HG03354 (cell line): ENCODE measurements around the gene HMCN2.
"Not testable (repeated sequence)": the region's sequence is repeated elsewhere in the genome, so short reads cannot be mapped to it uniquely, and the experiment has no call there.

Source experiments
- ATAC-seq: cut with Tn5 transposase; IDR thresholded peaks from one replicate; pipeline ENCODE4 v1.9.1; 2021; ENCODE audit warnings: mild to moderate bottlenecking; ENCODE audit not compliant: unreplicated experiment, poor library complexity, severe bottlenecking

The HMCN2 gene

DNA sequence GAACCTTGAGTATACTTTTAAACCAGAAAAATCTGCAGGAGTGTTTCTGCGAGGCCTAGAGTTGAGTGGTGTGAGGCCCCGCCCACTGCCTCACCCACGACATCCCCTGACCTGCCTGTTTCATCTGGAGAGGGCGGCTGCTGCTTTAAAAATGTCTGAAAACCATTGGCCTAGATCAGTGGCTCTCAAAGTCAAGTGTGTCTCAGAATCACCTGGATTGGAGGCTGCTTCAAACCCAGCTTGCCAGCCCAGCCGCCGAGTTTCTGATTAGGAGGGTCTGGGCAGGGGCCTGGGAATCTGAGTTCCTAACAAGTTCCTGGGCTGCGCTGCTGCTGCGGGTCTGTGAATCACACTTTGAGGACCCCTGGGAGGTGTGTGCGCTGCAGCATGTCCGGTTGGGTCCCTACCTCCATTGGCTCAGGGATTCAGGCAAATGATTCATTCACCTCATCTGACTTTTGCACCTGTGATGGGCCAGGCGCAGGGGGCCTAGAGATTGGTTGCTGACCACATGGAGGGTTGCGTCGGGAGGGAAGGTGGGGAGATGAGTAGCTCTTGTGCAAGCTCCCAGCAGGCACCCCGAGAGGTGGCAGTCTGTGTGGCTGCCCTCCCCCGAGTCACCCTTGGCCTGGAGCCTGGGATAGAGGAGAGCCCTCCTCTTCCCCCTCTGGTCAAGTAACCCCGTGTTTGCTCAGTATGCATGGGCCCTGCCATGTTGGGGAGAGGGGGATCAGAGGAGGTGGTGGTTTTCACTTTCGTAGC is 27.6 kb upstream of the HMCN2 start:
- ATAC-seq = no peak

DNA sequence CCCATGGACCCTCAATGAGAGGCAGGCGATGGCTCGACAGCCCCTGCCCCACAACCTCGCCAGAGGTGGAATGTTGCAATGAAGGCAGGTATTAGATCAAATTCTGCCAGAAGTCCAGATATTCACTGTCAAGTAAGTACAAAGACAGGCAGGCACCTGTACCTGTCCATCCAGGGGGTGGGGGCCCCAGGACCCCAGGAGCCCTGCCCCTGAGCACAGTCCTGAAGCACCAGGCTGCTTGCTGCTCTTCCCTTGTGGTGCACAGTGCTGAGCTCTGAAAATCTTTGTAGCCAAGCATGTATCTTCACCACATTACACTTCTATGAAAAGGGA is 26.2 kb upstream of the HMCN2 start:
- ATAC-seq = peak; percentile 7

DNA sequence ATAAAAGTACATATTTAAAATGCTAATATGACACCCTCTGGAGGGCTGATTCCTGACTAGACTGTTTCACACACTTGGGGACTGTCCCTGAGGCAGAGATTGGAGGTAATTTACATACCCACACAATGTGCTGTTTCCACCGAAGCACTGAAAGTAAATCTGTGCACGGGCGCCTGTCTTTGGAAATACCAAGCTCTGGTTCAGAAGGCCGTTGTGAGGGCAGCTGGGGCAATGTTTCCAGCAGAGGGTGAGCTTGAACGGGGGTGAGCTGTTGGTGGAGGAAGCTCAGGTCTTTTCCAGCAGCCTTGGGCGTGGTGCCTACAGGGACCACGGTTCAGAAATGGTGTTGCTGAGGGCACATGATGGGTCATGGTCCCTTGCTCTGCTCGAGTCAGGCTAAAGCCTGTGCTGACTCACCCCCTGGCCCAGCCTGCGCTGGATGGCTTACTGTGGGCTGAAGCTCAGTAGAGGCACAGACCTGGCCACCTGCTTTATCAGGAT is 25.8 kb upstream of the HMCN2 start:
- peak; percentile 51 for ATAC-seq

DNA sequence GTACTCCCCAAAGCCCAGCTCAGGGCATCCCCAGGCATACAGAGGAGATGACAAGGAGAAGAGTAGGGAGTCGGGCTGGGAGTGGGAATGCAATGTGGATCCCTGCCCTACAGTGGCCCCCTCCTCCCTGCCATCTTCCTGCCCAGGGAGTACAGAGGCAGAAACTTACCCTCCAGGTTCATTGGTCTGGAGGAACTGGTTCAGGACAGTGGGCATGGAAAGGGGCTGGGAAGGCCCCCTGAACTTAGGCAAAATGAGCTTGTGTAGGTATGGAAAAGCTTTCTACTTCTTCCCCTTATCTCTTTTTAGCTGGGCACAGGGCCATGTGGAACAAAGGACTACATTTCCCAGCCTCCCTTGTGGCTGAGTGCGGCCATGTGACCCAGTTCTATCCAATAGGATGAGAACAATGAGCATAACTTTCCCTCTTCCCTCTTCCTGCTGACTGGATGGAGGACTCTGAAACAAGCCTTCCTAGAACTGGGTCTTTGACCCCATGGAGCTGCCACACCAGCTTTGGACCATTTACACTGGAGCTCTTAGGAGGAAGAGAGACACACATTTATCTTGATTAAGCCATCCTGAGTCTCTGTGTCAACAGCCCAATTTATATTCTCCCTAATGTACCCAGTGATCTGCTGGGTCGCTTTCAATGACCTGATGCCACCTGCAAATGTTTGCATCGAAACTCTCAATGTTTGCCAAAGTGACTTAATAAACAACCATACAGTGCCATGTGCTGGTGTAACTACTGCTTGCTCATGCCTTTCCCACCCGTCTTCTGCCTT is 25.0 kb upstream of the HMCN2 start:
- ATAC-seq = no peak

DNA sequence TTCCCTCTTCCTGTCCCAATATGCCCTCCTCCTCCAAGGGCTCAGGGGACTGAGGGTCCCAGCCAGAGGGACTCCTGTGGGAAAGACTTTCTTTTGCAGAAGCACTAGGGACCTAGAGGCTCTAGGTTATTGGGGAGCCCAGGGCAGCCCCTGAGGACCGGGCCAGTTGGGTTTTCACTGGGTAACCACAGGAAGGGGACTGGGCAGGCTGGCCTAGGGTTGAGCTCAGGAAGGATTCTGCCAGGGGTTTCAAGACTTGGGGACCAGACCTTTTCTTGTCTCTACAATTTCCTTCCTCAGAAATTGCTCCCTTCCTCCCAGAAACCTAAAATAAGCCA is 24.4 kb upstream of the HMCN2 start:
- no peak for ATAC-seq

DNA sequence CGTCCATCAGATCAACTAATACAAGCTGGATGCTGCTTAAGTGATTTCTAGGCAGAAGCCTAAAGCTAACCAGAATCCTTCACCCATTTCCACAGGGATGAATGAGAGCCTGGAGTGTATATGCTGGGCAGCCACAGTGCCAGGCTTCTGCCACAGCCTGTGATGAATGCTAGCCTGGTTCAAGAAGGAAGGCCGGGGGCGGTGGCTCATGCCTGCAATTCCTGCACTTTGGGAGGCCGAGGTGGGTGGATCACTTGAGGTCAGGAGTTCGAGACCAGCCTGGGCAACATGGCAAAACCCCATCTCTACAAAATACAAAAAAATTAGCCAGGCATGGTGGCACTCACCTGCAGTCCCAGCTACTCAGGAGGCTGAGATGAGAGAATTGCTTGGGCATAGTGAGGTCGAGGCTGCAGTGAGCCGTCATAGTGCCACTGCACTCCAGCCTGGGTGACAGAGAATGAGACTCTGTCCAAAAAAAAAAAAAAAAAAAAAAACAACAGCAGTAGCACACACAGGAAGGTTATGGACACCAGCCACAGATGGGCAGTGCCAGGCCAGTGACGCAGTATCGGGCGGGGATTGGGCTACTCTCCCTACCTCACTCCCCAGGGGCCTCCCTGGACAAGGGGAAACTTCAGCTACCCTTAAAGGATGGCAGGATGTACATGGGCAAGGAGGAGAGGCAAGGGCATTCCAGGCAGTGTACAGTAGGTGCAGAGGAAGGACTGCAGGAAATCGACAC is 23.1 kb upstream of the HMCN2 start:
- ATAC-seq = peak; percentile 8

DNA sequence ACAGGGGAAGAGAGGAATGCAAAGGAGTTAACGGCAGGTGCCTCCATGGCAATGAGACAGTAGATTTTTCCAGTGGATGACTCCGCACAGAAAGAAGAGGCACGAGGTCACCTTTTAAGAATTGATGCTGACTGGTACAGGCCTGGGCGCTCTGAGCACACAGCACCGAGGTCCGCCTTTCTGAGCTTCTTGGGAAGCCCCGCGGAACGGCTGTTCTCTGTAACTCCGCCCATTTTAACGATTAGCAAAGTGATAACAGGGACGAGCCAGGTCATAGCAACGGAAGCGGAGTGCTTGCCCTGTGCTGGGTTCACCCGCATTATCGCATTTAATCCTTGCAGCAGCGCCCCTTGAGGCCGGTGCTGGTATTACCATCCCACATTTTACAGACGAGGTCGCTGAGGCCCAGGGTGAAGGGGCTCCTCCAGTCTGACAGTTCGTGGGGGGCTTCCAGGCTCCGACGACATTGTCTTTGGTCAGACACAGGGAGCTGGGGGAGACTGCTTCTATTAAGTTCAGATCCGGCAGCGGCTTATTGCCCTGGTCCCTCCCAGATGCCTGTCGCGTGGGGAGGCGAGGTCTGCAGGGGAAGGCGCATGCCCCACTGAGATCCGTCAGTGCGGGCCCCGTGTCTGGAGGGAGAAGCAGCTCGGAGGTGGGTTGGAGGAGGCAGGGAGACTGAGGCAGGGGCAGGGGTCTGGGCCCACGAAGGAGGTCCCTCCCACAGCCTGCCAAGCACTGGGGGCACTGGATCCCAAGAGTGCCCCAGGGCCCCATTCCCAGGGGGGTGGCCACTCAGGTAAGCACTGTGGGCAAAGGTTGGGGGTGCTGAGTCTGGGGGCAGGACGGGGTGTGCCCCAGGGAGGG is 22.3 kb upstream of the HMCN2 start:
- ATAC-seq = peak; percentile 60

DNA sequence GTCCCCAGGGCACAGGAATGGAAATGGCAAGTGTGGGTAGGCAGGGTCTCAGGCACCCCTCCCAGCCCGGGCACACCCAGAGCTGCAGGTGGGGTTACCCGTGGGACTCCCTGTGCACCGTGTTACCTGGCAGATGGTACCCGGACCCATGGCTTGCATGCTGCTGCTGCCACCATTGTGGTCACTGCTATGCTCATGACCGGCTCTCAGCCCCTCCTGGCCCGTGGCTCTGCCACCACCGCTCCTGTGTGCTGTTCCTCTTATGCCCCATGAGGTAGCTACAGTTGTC is 21.7 kb upstream of the HMCN2 start:
- no peak for ATAC-seq

DNA sequence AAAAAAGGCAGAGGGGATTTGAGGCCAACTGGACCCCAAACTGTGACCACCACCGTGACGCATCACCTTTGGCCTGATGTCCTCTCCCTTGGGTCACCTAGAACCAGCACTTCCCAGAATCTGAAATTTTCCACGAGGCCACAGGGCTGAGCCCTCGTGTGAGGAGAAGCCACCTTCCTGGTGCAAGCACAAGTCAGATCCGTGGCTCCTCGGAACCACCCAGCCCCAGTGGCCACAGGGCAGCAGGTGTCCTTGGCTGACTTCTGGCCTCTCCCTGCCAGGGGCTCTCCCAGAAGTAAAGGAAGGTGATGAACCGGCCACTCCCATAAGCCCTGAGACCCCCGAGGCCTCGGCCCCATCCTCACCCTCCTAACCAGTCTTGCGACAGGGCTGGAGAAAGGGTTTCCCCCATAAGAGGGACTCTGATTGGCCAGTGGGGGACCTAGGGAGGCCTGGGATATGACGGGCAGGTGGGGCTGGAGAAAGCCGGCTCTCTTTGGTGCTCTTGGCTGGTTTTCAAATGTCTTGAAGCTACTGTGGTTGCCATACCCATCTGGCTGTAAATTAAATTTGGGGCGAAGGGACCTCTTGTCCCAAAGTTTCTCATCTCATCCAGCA is 20.9 kb upstream of the HMCN2 start:
- ATAC-seq = no peak

DNA sequence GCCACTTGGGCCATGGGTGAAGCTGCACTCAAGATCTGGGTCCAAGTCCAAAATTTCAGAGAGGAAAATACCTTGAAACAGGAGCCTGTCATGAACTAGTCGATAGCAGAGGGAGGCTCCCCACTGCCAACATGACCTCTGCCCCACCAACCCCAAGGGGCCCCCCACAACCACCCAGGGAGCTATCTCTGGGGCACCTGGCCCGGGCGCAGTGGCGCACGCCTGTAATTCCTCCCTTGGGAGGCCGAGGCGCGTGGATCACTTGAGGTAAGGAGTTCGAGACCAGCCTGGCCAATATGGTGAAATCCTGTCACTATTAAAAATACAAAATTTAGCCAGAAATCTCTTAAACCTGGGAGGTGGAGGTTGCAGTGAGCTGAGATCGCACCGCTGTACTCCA is 20.1 kb upstream of the HMCN2 start:
- no peak for ATAC-seq

DNA sequence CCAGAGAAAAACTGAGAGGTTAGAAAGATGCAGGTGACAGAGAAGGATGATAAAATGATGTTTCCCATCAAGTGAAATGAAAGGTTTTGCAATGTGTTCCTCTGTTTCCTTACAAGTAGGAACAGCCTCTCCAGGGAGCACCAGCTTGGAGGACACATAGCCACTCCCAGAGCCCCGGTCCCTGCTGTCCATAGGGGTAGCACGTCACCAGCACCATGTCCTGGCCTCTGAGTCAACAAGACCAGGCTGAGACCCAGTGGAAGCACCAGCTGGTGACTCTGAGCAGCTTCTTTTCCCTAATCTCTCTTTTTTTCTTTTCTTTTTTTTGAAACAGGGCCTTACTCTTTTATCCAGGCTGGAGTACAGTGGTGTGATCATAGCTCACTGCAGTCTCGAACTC is 19.4 kb upstream of the HMCN2 start:
- ATAC-seq = no peak

DNA sequence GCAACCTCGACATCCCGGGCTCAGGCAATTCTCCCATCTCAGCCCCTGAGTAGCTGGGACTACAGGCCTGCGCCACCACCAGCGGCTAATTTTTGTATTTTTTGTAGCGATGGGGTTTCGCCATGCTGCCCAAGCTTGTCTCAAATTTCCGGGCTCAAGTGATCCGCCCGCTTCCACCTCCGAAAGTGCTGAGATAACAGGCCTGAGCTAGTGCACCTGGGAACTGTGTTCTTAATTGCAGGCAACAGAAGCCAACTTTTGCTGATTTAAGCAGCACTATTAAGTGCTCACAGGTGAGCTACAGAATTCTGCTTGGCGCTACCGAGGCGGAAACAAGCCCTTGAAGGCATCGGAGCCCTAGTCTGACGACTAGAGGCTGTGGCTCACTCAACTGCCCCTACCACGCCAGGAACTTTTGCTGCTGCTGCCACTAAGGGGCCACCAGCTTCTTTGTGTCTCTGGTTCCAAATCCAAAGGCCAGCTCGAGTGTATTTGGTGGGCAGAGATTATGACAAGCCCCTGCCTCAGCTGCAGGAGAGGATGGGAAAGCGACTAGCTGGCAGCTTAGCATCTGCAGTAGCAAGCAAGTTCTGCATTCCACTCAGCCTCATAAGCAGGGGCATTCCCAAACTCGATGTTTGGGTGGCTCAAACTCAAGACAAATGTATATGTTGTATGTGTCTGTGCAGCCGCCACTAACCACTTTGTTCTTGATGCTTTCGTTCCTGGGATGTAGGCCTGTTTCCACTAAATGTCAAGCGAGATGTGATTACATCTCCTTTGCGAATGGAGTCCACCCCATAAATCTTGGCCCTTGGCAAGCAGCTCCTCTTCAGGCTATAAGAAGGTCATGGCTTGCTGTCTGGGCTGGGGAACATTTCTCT is 10.6 kb upstream of the HMCN2 start:
- ATAC-seq = no peak

DNA sequence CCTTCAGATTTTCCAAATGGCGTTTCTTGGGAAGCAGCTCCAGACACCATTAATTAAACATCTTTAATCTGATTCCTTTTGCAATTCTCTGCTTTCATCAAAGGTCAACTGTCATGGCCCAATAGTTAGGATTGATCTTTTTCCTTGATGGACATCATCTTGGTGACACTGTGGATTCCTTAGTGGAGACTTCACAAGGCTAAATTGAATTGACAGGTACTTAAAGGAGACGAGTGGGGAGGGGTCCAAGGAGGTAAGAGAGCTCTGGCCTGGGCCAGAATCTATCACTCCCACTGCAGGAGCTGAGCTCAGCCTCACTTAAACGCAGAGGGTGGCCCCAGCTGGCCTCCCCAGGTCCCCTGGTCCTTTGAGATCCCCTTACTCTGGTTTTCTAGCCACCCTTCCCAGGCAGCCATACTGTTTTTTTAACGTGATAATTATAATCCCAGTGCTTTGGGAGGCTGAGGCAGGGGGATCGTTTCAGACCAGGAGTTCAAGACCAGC is 9.9 kb upstream of the HMCN2 start:
- ATAC-seq = no peak

DNA sequence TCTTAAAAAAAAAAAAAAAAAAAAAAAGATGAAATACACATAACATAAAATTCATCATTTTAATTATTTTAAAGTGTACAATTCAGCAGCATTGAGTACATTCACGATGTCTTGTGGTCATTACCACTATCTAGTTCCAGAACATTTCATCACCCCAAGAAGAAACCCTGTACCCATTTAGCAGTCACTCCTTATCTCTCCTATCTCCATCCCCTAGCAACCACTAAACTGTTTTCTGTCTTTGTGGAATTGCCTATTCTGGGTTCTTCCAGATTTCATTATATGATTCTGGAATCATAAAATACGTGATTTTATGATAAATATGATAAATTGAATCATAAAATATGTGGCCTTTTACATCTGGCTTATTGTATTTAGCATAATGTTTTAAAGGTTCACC is 8.9 kb upstream of the HMCN2 start:
- no peak for ATAC-seq

DNA sequence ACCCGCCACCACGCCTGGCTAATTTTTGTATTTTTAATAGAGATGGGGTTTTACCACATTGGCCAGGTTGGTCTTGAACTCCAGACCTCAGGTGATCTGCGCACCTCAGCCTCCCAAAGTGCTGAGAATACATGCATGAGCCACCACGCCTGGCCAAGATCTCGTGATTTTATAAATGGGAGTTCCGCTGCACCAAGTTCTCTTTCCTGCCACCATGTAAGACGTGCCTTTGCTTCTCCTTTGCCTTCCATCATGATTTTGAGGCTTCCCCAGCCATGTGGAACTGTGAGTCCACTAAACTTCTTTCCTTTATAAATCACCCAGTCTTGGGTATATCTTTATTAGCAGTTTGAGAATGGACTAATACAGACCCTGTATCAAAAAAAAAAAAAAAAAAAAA is 7.4 kb upstream of the HMCN2 start:
- not testable (repeated sequence) for ATAC-seq

DNA sequence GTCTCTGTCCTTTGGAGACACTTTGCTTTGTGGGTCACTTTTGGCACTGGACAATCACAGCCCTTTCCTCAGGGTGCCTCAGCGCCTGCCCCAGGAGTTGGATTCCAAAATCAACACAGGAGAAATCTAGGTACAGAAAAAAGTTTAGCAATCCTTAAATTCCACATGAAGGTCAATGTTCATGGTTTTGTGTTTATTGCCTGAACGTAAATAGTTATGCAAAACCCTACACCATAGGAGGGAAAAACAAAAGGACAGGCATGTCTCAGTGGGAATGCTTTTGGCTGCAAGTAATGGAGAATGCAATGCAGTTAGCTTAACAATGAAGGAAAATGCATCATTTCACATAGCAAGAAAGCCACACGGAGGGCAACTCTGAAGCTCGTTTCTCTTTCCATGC is 6.5 kb upstream of the HMCN2 start:
- no peak for ATAC-seq

DNA sequence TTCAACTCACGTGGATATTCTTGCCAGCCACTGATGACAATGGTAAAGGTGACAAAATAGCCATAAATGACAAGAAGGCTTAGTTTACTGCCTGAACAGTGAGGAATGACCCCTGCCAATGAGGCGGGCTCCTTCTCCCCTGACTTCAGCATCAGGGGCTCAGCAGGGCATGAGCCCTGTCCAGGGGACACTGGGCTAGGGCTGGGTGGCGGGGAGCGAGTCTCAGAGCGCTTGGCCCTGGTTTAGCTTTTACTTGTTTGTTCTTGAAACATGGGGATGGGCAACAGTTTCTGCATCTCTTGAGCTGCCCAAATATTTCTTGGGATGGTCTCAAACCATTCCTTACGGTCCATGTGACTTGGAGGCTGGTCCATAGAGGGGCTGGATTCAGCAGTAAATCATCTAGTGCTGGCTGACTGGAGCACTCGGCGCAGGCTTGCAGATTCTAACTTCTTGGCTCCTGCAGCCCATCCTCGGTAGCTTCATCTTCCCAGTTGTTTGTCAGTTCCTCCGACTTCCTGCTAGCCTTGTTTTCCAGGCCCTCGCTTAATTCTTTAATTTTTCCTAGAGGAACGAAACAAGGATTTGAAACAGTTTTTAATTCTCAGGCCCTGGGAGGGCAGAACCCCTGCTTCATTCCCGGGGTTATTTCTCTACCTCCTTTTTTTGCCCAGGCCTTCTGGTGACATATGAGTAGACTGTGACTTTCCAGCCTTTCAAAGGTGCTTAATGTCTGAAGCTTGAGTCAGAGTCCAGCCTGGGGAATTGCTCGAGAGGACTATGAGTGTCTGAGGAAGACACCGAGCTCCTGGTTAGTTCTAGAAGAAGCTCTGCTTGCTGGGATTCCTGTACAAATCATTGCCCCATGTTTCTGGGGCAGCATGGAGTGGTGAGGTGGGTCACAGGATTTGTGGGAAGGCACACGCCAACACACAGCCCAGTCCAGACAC is 4.5 kb upstream of the HMCN2 start:
- ATAC-seq = no peak
